Measurements from ENCODE around the gene ATG2B. TPM values are rescaled to one million over a fixed set of nuclear protein-coding genes. Genes with fewer than 3 reads are reported as not detected.

Gene ATG2B
- total and polyA plus RNA-seq, 9 of the 15 experiments (the other 6 are each of a cell fraction or from before 2014, with no cell fraction given): 0.83 to 12.9 (median 8.7) TPM

DNA sequence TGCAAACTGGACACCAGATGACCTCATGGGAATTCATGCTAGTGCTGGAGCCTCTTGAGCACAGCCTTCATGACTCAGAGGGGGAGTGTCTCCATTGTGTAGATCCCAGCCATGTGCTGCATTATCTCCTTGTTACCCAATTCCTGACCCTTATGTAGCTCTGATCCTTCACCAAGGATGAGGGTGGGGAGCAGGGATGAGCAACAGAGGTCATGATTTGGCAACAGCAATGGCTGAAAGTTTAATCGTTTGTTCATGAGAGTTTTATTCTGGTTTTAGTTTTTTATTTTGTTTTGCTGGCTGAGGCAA is 116.6 kb downstream of the ATG2B start:
- ATAC-seq: no peak
- CTCF ChIA-PET (ENCODE audit: low intra/inter-chr PET ratio): no interaction called here
- no peak overlapping the region for H3K9ac ChIP-seq (ENCODE audit: insufficient read depth in 1 of 2, low read depth in 2 of 2, low read length in 2 of 2)
- H3K4me2 ChIP-seq (ENCODE audit: insufficient read depth, low read length): no peak overlapping the region
- H3K27ac ChIP-seq (ENCODE audit: extremely low read depth, low read depth, low read length): no peak overlapping the region
- H4K20me1 ChIP-seq (replicated peaks; ENCODE audit: control insufficient read depth, insufficient read depth, low read length): no peaks in the 10 kb centered on the region
- H2AFZ ChIP-seq (ENCODE audit: low read depth, low read length): no peak overlapping the region
- TF ChIP-seq FOSL1 (tag; conservative IDR thresholded peaks at IDR 0.05) (0 out of 2 replicates have a peak, but pooled peaks have one; percentile 37), HDAC1 (IDR thresholded peaks at IDR 0.05) (no peak), CEBPB (tag; IDR thresholded peaks at IDR 0.05) (peak; percentile 46; the same call in 1 of the 2 replicates), JUN (IDR thresholded peaks at IDR 0.05; ENCODE audit: borderline replicate concordance, low read depth, low read length) (0 out of 2 replicates have a peak, but pooled peaks have one; percentile 6), JUN (CRISPR knock-in tag; IDR thresholded peaks at IDR 0.05; ENCODE audit: borderline replicate concordance) (no peak), JUND (IDR thresholded peaks at IDR 0.05; ENCODE audit: borderline replicate concordance, low read depth, low read length) (0 out of 2 replicates have a peak, but pooled peaks have one; percentile 25), JUND (tag; IDR thresholded peaks at IDR 0.05; ENCODE audit: borderline replicate concordance, low read depth, low read length) (peak; percentile 51; the same call in 1 of the 3 replicates)
- TF ChIP-seq, protein P1, sequence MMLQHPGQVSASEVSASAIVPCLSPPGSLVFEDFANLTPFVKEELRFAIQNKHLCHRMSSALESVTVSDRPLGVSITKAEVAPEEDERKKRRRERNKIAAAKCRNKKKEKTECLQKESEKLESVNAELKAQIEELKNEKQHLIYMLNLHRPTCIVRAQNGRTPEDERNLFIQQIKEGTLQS (IDR thresholded peaks at IDR 0.05): peak; percentile 19; the same call in 1 of the 2 replicates
- TF ChIP-seq, protein P1 (CRISPR knock-in tag; conservative IDR thresholded peaks at IDR 0.05): no peak
- TF ChIP-seq, protein P2, sequence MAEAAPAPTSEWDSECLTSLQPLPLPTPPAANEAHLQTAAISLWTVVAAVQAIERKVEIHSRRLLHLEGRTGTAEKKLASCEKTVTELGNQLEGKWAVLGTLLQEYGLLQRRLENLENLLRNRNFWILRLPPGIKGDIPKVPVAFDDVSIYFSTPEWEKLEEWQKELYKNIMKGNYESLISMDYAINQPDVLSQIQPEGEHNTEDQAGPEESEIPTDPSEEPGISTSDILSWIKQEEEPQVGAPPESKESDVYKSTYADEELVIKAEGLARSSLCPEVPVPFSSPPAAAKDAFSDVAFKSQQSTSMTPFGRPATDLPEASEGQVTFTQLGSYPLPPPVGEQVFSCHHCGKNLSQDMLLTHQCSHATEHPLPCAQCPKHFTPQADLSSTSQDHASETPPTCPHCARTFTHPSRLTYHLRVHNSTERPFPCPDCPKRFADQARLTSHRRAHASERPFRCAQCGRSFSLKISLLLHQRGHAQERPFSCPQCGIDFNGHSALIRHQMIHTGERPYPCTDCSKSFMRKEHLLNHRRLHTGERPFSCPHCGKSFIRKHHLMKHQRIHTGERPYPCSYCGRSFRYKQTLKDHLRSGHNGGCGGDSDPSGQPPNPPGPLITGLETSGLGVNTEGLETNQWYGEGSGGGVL (CRISPR knock-in tag; IDR thresholded peaks at IDR 0.05): no peak
- TF ChIP-seq, protein P3, sequence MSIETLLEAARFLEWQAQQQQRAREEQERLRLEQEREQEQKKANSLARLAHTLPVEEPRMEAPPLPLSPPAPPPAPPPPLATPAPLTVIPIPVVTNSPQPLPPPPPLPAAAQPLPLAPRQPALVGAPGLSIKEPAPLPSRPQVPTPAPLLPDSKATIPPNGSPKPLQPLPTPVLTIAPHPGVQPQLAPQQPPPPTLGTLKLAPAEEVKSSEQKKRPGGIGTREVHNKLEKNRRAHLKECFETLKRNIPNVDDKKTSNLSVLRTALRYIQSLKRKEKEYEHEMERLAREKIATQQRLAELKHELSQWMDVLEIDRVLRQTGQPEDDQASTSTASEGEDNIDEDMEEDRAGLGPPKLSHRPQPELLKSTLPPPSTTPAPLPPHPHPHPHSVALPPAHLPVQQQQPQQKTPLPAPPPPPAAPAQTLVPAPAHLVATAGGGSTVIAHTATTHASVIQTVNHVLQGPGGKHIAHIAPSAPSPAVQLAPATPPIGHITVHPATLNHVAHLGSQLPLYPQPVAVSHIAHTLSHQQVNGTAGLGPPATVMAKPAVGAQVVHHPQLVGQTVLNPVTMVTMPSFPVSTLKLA (conservative IDR thresholded peaks at IDR 0.05): 0 out of 4 replicates have a peak, but pooled peaks of 1 of the 2 experiments have one; percentile 20
- H3K27me3 ChIP-seq (ENCODE audit: control insufficient read depth in 2 of 2, insufficient read depth in 2 of 2, low read length in 2 of 2): peaks cover 0 to under 1% of the 10 kb centered on the region in 2 experiments; a peak in 1 of 5 replicates
- no peaks in the 10 kb centered on the region for H3K4me1 ChIP-seq (replicated peaks in 1 of 2; ENCODE audit: control insufficient read depth in 2 of 2, insufficient read depth in 2 of 2, low read length in 2 of 2)
- intact Hi-C loops (cut with micrococcal nuclease) (no loop called here), in situ Hi-C loops (cut with MboI) (no loop called here)
- no peaks in the 10 kb centered on the region for H3K9me3 ChIP-seq (replicated peaks; ENCODE audit: control insufficient read depth, insufficient read depth, low read depth, low read length)
- no peak for DNase-seq (ENCODE audit: extremely low read depth in 1 of 4, low spot score in 3 of 4)
- POLR2A ChIA-PET: interaction anchor here (0.6 to 0.7 kb wide), 2 partner anchors 13 to 262 kb away, joined by 3 to 4 read pairs; no protein-coding TSS in a partner anchor
- 0% methylated on average over 1 of the region's 1 CpG for WGBS (ENCODE audit: insufficient coverage, low coverage, missing lambda C conversion rate)
- BruUV-seq (replicated peaks): no TSS peak
- H3K79me2 ChIP-seq (ENCODE audit: control insufficient read depth, insufficient read depth, low read length): no peaks in the 10 kb centered on the region
- H3K4me3 ChIP-seq: no peak overlapping the region
- H3K9me1 ChIP-seq (ENCODE audit: control insufficient read depth, insufficient read depth, low read length): no peaks in the 10 kb centered on the region
- no peak for FAIRE-seq
- H3K36me3 ChIP-seq (ENCODE audit: control insufficient read depth, insufficient read depth, low read length): no peaks in the 10 kb centered on the region
